ENCODE results near the gene GAPT.

DNA sequence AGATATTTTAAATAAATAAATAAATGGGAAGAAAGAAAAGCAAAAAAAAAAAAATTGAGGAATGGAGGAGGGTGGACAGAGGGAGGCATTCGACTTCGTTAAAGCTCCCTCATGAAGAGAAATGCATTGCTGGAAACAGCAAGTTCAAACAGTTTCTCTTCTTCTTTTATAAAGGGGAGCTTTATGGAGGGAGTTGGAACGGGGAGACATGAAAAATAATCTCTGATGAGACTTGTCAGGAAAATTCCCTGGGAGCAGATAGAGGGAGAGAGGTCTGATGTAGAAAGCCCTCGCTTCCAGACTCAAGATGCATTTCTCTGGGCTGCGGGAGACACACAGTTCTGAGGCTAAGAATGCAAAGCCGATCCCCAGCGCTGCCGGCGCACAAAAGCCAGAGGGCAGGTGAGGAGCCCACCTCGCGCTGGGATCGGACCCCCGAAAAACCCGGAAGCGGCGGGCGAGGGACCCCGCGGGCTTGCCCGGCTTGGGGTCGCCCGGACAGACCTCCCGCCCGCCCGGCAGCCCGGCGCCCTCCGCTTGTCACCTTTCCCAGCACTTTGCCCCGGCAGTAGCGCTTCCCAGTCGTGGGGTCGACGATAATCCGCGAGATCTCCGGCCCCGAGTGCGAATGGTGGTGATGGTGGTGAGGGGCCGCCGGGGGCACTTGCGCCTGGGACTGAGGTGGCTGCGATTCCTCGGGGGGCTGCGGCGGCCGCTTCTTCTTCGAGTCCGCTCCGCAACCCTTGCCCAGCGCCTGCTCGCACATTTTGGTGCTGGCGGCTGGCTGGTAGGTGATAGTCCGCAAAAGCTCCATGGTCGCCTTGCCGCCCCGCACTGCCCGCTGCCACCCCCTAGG is 31.9 kb upstream of the GAPT start:
- TF ChIP-seq, protein P1, sequence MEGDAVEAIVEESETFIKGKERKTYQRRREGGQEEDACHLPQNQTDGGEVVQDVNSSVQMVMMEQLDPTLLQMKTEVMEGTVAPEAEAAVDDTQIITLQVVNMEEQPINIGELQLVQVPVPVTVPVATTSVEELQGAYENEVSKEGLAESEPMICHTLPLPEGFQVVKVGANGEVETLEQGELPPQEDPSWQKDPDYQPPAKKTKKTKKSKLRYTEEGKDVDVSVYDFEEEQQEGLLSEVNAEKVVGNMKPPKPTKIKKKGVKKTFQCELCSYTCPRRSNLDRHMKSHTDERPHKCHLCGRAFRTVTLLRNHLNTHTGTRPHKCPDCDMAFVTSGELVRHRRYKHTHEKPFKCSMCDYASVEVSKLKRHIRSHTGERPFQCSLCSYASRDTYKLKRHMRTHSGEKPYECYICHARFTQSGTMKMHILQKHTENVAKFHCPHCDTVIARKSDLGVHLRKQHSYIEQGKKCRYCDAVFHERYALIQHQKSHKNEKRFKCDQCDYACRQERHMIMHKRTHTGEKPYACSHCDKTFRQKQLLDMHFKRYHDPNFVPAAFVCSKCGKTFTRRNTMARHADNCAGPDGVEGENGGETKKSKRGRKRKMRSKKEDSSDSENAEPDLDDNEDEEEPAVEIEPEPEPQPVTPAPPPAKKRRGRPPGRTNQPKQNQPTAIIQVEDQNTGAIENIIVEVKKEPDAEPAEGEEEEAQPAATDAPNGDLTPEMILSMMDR (IDR thresholded peaks at IDR 0.05): no peak
- TF ChIP-seq POLR2AphosphoS5 (IDR thresholded peaks at IDR 0.05) (no peak), POLR2A (IDR thresholded peaks at IDR 0.05; ENCODE audit: low read depth) (no peak)
